ENCODE data around the gene PLLP. TPM values are rescaled to one million over a fixed set of nuclear protein-coding genes. Genes with fewer than 3 reads are reported as not detected.

PLLP gene
- total and polyA plus RNA-seq, 2 experiments from 2014 or later, result 1.3 to 6.1 TPM

- TF ChIP-seq ZNF331 (CRISPR knock-in tag; IDR thresholded peaks at IDR 0.05; ENCODE audit: low read depth) (no peak), NANOG (IDR thresholded peaks at IDR 0.05; ENCODE audit: borderline replicate concordance) (no peak), REST (IDR thresholded peaks at IDR 0.05; ENCODE audit: unreplicated experiment) (no peak)
Measured at GRCh38 chr16:57333402-57333801, 48.9 kb upstream of the PLLP start (continued).

GRCh38 chr16:57331355-57331754, 46.9 kb upstream of the PLLP start:
- no peak overlapping the region for H3K27ac Mint-ChIP-seq
- H3K27me3 Mint-ChIP-seq (ENCODE audit: insufficient read depth, low read depth, poor library complexity), result no peaks in the 10 kb centered on the region
- DNase-seq (ENCODE audit: low spot score) (no peak), ATAC-seq (no peak)
- no peaks in the 10 kb centered on the region for H3K36me3 ChIP-seq (ENCODE audit: insufficient read depth)
- no peaks in the 10 kb centered on the region for H3K36me3 Mint-ChIP-seq (ENCODE audit: low read depth)
- no peaks in the 10 kb centered on the region for H3K4me1 ChIP-seq (ENCODE audit: insufficient read depth)
- no peaks in the 10 kb centered on the region for H3F3A ChIP-seq (replicated peaks; ENCODE audit: low read depth)
- H4K20me1 ChIP-seq (replicated peaks; ENCODE audit: insufficient read depth), result no peaks in the 10 kb centered on the region
- no peaks in the 10 kb centered on the region for H3K9me2 ChIP-seq (ENCODE audit: insufficient read depth)
- H3K4me3 Mint-ChIP-seq, result no peak overlapping the region
- H3K4me2 ChIP-seq, result no peak overlapping the region
- no peak for TF ChIP-seq ETS1 (IDR thresholded peaks at IDR 0.05)
- no peak for TF ChIP-seq CREB1 (CRISPR knock-in tag; IDR thresholded peaks at IDR 0.05; ENCODE audit: low read depth)
- TF ChIP-seq NANOG (IDR thresholded peaks at IDR 0.05; ENCODE audit: borderline replicate concordance), result no peak
- TF ChIP-seq EZH2phosphoT487 (IDR thresholded peaks at IDR 0.05; ENCODE audit: unreplicated experiment), result no peak
- TF ChIP-seq ZNF114 (CRISPR knock-in tag; IDR thresholded peaks at IDR 0.05), result no peak
- TF ChIP-seq STAT1 (IDR thresholded peaks at IDR 0.05; ENCODE audit: unreplicated experiment), result no peak
- TF ChIP-seq JUNB (IDR thresholded peaks at IDR 0.05; ENCODE audit: unreplicated experiment), result no peak
- no peak for TF ChIP-seq REST (IDR thresholded peaks at IDR 0.05; ENCODE audit: unreplicated experiment)
- TF ChIP-seq EZH2 (IDR thresholded peaks at IDR 0.05; ENCODE audit: low read depth, unreplicated experiment), result no peak
- TF ChIP-seq CTCF (conservative IDR thresholded peaks at IDR 0.05; ENCODE audit: low read depth in 2 of 2), result no peak
- no peak for TF ChIP-seq ZNF331 (CRISPR knock-in tag; IDR thresholded peaks at IDR 0.05; ENCODE audit: low read depth)
- H3K79me2 ChIP-seq (replicated peaks; ENCODE audit: insufficient read depth), result no peaks in the 10 kb centered on the region
- peaks cover 3% of the 10 kb centered on the region; the same call in 1 of the 3 replicates for H3K9me3 Mint-ChIP-seq
- H3K4me3 ChIP-seq, result no peak overlapping the region
- no peaks in the 10 kb centered on the region for H3K4me1 Mint-ChIP-seq
- no peak overlapping the region for H3K27ac ChIP-seq (ENCODE audit: low read depth)
- no peaks in the 10 kb centered on the region; the same call in 1 of the 2 replicates for H3K27me3 ChIP-seq (ENCODE audit: insufficient read depth)
- no peak overlapping the region for H2AFZ ChIP-seq

Measured in GM23338 (cell line).